ENCODE results near the gene SPATC1L.

Gene SPATC1L

GRCh38 chr21:46128933-46129571 lies 55.2 kb downstream of the SPATC1L start:
- DNase-seq, result no peak

DNA sequence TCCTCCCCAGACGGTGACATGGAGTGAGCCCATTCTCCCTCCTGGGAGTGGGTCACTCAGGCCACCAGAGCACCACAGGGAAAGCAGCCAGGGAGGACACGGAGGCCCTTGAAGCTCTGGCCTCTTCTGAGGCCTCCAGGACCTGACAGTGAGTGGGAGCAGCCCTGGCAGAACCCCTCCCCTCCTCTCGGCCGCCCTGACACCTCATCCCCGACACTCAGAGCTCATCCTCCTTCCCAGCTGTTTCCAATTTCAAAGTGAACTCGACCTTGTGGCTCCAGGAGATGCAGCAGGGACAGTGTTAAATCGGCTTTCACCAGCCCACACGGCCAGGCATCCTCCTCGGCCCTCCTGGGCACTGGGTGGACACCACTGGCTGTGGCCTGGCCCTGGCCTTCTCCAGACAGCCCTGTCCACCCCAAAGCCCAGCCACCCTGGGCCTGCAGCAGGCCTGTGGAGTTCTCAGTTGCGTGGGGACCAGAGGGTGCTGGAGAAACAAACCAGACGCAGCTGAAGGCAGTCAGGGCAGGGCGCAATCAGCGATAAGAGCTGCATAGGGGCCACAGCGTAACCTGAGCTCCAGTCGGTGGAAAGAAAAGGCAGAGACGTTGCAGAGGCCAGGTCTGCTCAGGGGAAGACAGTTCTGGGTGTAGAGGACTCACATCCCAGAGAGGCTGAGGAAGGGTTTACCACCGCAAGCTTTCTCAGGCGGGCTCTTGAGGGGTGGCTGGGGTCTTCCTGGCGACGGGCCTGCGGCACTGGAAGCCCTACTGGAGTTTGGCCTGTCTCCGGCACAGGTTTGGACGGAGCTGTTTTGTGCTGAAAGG lies 55.9 kb downstream of the SPATC1L start:
- DNase-seq, result peak; percentile 6

DNA sequence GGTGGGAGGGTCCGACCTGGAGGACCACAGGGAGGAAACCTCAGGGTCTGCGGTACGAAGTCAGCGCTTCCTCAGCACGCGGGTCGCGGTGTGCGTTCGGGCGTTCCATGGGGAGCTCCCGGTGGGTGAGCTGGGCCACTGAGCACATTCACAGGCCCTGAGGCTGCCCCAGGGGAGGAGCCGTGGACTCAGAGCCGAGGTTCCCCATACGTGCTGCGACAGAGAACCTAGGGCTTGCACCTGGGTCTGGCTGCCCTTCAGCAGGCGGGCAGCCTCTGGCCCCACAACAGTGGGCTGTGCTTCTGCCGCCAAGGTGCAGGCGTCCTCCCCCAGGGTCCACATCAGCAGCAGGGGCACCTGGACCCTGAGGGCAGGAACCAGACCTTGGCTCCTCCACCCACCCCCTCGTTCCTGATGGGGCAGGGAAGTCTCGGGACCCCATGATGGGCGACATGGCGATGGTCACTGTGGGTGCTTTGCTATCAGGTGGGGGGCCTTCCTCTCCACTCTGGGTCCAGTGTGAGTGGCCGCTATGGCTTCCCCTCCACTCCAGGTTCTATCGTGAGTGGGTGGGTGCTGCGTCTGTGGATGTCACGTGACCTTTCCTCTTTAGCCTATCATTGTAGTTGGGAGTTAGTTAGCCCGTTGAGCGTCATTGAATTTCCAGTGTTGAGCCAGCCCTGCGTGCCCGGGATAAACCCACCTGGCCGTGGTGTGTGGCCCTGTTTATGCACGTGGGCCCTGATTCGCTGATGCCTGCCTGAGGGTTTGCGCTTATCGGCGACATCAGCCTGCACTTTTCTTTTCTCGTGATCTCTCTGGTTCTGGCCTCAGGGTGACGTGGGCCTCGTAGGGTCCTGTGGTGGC lies 56.8 kb downstream of the SPATC1L start:
- DNase-seq, result peak; percentile 14

GRCh38 chr21:46126309-46127238 lies 57.7 kb downstream of the SPATC1L start:
- peak; percentile 11 for DNase-seq

DNA sequence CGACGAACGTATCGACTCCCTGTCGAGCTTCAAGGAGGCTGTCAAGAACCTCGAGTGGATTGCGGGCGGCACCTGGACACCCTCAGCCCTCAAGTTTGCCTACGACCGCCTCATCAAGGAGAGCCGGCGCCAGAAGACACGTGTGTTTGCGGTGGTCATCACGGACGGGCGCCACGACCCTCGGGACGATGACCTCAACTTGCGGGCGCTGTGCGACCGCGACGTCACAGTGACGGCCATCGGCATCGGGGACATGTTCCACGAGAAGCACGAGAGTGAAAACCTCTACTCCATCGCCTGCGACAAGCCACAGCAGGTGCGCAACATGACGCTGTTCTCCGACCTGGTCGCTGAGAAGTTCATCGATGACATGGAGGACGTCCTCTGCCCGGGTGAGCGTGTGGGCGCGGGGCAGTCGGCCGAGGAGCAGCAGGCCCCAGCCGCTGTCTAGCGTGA lies 58.4 kb downstream of the SPATC1L start:
- DNase-seq, result peak; percentile 12

DNA sequence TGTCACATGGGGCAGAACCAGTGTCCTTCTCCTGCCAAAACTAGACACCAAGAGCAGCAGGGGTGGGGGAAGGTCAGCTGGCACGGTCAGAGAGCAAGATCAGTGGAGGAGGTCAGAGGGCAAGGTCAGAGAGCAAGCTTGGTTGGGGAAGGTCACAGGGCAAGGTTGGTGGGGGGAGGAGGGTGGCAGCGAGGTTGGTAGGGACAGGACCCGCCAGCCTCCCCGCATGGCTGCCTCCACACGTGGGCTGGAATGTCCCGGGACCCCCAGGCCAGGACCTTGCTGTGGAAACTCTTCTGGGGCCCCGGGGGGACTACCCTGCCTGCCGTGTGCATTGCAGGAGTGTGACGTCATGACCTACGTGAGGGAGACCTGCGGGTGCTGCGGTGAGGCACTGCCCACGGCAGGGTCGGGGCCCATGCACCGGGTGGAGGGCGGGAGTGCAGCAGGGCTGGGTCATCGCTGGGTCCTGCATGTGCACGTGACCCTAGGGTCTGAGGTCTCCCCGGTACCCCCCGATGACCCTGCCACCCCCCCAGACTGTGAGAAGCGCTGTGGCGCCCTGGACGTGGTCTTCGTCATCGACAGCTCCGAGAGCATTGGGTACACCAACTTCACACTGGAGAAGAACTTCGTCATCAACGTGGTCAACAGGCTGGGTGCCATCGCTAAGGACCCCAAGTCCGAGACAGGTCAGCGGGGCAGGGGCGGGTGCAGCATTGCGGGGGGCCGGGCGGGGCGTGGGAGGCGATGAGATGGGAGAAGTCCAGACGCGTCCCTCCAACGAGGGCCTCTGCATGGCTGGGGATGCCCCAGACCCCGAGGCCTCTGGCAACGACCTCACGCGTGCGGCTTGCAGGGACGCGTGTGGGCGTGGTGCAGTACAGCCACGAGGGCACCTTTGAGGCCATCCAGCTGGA lies 59.1 kb downstream of the SPATC1L start:
- DNase-seq, result no peak

GRCh38 chr21:46124083-46124925 lies 60.0 kb downstream of the SPATC1L start:
- no peak for DNase-seq

- peak; percentile 6 for DNase-seq
Observed at GRCh38 chr21:46122758-46123683, 61.2 kb downstream of the SPATC1L start.

DNA sequence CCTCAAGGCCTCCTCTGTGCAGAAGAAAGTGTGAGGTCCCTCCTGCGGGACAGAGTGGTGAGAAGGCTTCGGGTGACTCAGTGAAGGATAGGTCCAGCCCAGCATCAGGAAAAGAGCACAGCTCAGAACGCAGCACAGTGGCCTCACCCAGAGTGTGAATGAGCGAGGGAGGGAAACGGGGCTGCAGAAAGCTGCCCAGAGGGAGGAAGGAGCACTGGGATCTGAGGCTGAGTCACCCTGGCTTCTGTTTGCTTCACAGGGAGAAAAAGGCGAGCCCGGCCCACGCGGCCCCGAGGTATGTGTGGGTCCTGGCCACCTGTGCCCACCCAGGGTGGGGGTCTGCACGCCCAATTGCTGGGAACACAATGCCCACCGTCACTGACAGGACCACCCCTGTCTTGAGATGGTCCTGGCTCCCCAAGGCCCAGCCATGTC lies 62.0 kb downstream of the SPATC1L start:
- DNase-seq, result peak; percentile 5

DNA sequence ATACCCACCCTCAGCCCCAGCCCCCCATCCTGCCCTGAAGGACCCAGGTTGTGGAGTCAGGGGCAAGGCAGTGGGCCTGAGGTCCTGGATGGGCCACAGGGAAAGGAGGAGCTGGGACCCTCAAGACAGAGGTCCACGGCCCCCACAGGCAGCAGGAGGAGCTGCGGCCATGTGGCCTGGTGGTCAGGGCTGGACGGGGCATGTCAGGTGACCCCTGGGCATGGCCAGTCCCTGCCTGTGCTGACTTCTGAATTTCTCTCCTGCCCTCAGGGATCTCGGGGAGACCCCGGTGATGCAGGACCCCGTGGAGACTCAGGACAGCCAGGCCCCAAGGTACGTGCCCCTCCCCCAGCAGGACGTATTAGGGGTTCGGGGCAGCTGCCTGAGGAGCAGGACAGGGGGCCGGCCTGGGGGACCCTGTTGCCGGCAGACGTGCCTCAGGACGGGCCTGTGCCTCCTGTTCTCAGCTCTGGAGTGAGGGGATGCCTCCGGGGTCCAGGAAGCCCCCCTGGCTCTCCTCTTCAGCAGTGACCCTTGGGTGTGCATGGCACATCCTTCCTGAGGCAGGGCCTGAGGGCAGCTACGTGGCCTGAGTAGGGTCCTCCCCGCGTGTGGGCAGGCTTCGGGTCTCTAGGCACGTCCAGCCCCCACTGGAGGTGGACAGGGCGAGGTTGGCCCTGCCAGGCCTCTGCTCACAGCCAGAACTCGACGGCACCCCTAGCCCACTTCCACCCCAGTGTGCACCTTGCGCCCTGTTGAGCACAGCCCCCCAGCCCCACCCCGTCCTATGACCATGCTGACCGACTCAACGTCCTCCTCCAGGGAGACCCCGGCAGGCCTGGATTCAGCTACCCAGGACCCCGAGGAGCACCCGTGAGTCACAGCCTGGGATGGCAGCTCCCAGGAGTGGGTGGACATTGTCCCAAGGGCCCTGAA lies 62.7 kb downstream of the SPATC1L start:
- peak; percentile 13 for DNase-seq

DNA sequence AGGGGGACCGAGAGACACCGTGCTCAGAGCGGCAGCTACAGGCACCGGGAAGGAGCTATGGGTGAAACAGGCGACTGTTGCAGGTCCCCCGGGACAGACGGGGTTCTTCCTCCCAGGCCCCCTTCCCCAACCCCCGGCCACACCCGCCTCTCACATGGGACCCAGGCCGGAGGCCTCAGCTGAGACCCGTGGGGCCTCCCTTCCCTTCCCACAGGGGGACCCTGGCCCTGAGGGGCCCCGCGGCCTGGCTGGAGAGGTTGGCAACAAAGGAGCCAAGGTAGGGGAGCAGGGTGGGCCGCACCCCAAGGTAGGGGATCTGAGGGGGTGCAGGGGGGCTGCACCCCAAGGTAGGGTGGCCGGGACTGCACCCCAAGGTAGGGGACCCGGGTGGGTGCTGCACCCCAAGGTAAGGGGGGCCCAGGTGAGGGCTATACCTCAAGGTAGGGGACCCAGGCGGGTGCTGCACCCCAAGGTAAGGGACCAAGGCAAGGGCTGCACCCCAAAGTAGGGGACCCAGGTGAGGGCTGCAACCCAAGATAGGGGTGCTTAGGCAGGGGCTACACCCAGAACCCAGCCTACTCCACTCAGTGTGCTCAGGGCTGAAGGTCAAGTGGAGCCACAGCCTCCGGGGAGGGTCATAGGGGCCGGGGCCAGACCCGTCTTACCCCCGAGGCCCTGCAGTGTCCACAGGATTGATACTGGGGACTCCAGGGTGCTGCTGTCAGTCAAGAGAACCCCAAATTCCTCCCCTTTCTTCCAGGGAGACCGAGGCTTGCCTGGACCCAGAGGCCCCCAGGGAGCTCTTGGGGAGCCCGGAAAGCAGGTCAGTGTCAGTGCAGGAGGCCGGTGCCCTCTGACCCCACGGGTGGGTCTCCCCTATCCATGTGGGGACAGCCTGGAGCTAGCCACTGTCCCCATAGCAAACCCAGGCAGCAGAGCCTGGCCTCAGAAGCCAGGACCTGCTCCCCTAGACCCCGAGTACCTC lies 63.7 kb downstream of the SPATC1L start:
- peak; percentile 14 for DNase-seq

GRCh38 chr21:46119637-46120271 lies 64.5 kb downstream of the SPATC1L start:
- peak; percentile 11 for DNase-seq

DNA sequence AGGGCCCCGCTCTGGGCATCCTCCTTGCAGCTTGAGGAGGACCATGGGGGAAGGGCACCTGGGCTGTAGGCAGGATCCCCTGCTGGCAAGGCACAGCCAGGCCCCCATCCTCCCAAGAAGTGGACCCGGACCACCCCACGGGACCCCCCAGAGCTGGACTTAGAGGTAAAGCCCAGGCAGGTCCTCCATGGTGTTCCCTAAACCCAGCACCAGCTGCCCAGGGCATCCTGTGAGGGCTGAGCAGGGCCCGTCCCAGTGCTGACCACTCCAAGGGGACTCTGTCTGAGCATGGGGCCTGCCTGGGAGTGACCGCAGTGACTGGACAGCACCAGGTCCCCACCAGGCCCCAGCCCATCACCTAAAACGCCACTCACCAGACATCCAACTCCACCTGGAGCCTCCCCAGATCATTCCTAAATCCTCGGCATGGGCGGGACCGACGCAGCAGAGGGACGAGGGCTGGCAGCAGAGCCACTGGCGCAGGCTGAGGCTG lies 65.1 kb downstream of the SPATC1L start:
- DNase-seq, result no peak

DNA sequence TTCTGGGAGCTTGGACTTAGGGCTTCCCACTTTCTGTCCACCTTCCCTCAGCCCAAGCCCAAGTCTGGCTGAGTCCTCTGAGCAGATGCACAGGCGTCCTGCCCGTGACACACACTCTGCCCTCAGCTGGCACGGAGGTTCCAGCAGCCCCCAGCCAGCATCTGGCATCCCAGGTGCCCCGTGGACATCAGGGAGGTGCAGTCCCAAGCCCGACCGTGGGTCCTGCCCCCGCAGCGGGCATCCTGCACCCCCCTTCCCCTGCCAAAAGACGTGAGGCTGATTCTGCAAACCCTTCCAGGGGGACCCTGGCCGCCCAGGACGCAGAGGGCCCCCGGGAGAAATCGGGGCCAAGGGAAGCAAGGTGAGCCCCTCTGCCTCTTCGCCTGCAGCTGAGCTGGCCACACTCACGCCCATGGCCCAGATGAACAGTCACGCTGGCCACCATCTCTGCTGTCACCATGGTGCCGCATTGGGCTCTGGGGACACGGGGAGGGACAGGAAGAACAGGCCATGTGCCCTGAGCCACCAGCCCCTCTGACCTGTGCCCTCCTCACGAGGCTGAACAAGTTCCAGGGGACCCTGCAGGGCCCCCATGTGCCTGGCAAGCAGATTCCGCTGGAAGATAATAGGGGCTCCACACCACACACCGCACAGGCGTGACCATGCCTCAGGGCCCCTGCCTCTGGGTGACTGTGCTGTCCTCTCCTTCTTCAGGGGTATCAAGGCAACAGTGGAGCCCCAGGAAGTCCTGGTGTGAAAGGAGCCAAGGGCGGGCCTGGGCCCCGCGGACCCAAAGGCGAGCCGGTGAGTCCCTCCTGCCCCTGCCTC lies 65.7 kb downstream of the SPATC1L start:
- peak; percentile 9 for DNase-seq
